Midbrain (tissue), 1 donor: ENCODE data around the gene PLCB4.

Experiments used
- DNase-seq: peaks from one replicate; lab custom pipeline; 2025; lab: John Stamatoyannopoulos, UW

PLCB4 gene

DNA sequence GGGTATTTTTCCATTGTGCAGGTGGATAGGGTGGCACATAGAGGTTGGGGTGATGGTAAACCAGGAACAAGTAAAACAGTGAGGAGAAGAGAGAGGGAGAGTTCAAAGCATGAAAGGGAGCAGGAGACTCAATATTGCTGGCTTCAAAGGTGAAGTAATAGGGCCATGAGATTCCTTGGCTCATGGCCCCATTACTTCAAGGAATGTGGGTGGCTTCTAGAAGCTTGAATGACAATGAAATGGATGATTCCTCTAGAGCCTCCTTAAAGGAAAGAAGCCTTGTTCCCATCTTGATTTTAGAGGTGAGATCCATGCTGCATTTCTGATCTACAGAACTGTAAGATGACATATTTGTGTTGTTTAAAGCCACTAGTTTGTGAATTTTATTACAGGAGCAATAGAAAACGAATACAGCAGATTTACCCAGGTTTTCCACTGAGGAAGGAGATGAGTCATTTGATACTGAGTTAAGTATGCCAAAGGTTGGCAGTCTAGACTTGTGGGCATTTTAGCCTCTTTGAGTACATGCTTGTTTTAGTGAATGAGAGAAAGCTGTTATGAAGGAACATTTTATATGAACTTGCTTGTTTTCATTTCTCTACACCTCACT is 110.4 kb downstream of the PLCB4 start:
- no peak for DNase-seq

DNA sequence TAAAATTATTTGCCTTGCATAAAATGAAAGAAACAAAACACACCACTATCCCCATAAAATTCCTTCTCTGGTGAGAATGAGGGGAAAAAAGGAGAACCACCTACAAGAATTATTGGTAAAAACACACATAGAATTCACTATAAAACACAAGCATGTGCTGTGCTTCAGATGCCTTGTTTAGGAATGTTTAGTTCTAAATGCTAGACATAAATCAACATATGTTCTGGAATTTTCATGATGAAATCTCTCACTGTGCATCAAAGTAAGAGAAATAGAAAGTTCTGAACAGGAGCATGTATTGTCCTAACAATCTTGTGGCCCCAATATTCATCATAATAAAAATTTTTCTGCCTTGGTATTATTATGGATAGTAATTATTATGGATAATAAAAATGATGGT is 111.0 kb downstream of the PLCB4 start:
- no peak for DNase-seq

DNA sequence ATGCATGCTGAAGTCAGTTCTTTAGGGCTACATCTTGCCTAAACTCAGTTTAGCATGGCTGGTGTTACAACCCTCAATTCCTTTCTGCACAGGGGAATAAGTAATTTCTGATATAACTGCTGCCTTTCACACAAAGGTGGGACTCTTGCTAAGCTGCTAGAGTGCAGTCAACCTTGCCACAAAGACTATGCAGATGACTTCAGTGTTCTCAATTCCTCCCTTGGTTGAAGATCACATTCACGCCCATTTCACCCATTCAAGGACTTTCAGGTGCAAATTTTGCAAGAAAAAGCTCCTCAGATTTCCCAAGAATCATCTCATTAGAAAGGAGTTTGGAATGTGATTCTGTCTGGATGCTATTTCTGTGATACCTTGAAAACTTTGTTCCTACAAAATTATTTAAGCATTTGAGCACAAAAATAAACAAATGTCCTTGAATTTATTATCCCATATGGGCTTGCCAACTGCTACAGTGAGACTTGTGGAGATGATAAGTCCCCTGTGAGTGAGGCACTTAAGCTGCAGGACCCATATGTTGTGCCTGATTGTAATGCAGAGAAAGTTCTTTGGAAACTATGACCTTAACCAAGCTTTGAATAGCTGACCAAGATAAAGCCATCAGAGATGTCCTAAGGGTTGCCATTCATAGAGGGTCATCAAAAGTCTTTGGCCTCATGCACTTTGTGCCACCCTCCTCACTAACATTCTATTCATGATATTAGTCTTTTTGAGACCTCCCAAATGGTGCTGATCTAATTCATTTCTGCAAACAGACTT is 111.8 kb downstream of the PLCB4 start:
- DNase-seq = no peak

DNA sequence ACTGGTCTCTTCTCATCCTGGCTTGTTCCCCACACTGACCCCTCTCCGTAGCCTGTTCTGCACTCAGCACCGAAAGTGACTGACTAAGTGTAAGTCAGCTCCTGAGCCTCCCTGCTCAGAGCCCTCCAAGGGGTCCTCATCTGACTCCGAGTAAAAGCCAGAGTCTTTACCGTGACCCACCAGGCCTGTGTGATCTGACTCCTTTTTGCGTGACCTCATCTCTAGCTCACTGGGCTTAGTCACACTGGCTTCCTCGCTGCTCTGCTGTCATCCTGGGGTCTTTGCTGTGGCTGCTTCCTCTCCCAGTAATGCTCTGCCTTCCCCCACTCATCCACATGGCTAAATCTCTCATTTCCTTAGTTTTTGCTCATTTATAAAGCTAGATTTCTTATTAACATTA is 116.6 kb downstream of the PLCB4 start:
- DNase-seq = no peak

DNA sequence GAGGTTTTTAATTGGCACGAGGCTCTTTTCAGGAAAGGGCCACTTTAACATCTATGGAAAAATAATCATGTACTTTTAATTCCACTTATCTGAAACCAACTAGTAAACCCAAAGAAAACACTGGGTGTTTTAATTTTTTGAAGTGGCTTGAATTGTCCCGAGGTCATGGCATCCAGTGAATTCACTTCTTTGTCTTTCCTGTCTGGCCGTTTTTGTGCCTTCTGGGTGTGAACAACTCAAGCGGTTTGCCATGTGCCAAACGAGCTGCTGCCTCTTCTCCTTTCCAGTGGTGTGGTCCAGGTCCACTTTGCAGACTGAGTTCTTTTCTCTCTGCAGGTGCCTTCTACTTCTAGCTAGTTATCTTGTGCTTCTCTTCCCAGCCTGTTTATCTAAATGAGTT is 117.5 kb downstream of the PLCB4 start:
- DNase-seq = no peak

DNA sequence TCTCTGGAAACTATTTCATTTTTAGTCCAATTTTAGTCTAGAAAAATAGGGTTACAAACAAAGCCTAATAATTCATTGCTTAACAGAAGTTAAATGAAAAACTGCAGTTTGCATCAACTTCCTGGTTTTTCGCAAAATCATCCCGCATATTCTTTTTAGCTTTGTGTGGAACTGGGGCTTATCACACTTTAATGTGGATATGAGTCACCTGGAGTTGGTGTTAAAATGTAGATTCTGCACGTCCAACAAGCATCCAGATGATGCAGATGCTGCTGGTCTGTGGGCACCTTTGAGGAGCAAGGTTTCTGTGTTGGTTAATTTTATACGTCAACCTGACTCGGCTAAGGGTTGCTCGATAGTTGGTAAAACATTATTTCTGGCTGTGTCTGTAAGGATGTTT is 126.1 kb downstream of the PLCB4 start:
- DNase-seq = no peak

DNA sequence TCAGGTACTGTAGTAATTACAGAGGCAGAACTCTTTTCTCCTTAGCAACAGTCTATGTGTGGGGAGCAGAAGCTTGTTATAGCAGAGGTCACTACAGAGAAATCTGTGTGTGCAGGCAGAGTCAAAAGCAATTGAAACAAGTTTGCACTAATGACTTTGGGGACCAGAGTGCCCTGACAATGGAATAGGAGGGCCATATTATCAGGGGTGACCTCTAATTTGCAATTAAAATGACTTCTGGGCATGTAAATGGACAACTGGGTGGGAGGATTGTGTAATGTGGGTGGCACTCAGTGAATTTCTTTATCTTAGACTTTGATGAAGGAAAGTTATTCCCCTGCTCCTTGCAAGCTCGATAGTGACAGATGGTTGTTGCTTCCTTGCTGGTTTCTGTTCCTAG is 127.2 kb downstream of the PLCB4 start:
- no peak for DNase-seq

DNA sequence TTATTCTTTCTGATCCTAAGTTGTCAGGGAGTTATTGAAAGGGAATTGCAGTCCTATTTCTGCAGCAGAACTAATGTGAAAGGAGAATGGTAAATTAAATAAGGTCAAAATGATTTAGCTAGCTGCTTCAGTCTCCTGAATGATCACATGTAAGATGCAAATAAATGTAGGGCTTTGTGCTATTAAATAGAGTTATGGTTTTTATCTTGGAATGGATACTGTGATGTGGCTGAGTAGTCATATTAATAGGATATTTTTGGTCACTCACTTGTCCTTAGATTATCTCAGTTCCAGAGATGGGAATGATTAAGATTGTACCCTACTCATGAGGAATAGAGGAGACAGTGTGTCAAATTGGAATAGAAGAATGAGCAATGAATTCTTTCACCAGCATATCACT is 129.6 kb downstream of the PLCB4 start:
- DNase-seq = no peak

DNA sequence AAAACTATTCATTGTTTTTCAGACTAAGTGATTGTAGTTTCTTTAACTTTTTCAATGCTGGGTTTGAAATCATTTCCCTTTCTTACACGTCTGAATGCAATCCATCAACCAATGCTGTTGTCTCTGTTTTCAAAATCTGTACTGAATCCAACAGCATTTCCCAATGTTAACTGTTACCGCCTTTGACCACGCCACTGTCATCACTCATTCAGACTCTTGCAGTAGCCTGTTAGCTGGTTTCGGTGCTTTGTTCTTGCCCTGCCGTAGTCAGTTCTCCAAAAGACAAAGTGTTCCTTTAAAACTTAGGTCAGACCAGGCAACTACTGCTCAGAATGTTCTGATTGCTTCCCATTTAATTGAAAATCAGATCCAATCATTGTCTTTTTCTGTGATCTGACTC is 131.3 kb downstream of the PLCB4 start:
- no peak for DNase-seq

DNA sequence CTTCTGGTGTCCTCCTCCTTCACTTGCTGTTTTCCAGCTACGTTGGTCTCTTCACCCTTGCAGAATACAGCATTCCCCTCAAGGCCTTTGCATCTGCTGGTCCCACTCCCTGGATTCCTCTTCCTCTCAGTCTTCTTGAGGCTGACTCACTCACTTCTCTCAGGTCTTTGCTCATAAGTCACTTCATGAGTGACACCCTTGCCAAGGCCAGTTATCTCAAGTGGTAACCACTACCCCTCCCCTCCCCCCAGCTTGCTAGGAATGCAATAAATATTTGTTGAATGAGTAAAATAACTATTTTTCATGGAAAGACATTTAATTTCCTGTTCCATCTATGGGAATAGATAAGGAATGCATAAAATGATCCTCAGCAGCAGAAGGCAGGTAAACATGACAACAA is 131.7 kb downstream of the PLCB4 start:
- no peak for DNase-seq

DNA sequence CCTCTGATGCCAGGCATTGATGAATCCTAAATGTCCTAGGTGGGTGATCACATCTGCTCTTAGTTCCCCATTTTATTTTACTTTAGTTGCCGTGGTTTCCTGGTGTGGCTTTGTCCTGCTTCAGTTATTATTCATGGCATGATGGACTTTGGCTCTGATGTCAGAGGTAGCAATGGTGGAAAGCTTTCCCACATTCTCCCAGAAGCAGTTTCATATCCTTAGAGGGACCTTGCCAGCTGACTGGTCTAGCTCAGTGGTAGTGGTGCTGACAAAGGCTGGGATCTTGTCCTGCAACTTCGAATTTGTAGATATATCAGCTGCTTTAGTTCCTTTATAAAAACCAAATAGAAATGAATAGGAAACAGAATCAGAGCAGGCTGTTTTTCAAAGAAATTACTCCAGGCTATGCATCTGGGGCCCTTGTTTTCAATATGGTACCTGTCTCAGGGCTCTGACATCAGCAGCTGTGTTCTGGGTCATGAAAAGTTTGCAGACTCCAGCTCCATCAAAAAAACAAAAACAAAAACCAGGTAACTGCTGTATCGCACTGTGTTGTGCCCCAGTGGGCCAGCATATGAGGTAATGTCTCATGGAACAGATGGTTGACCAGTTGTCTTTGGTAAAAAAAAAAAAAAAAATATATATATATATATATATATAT is 133.7 kb downstream of the PLCB4 start:
- no peak for DNase-seq

DNA sequence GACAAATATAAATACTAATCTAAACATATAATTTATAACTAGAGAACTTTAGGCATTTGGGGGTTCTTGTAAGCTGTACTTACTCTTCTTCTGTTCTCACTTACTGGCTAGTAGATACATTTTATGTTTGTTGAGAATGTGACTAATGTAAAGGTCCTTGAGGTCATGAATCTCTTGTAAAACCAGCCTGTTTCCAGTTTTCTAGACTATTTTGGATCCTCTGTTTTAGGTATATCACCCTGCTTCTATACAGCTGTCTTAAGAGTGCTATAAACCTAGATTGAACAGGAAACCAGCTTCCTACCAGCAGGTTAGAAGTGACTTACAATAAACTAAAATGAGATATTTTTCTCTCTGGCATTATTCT is 134.2 kb downstream of the PLCB4 start:
- no peak for DNase-seq

DNA sequence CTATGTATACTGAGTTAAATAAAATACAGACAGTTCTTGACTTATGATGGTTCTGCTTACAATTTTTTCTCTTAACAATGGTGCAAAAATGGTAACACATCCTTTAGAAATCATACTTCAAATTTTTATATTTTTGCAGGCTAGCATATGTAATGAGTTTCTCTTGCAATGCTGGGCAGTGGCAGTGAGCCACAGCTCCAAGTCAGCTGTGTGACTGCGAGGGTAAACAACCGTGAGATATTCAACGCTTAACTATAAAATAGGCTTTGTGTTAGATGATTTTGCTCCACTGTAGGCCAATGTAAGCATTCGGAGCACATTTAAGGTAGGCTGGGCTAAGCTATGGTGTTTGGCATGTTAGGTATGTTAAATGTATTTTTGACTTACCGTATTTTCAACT is 136.1 kb downstream of the PLCB4 start:
- no peak for DNase-seq

DNA sequence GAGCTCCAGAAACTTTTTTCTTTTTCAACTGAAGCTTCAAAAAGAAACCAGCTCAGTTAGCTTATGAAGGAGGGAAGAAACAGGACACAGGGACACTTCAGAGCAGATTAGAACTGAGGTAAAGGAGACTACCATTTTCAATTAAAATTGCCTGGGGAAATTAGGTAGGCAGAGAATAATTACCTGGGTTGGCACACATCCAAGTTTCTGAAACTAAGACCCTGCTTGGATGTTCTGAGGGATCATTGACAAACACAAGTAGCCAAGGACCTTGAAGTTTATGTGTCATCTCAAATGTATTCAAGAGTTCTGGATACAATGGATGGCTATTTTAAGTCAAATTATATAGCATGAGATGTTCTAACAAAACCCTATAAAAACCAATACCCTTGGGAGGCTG is 137.6 kb downstream of the PLCB4 start:
- DNase-seq = no peak

DNA sequence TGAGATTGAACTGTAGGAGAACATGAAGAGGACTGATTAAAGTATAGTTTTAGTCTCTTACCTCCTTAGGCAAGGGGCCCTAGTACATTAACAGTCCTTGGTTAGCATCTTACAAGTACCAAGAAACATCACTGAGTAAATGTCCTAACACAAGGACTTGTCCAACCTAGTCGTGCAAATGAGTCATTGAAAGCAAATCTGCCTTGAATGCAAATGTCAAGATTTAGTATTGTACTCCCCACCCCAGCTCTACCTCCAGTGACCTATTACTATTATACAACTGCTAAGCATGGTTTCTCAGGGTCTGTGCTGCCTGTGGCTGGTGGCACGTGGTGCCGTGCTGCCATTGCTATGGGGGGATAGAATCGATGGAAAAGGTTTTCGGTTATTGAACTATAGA is 138.4 kb downstream of the PLCB4 start:
- no peak for DNase-seq

DNA sequence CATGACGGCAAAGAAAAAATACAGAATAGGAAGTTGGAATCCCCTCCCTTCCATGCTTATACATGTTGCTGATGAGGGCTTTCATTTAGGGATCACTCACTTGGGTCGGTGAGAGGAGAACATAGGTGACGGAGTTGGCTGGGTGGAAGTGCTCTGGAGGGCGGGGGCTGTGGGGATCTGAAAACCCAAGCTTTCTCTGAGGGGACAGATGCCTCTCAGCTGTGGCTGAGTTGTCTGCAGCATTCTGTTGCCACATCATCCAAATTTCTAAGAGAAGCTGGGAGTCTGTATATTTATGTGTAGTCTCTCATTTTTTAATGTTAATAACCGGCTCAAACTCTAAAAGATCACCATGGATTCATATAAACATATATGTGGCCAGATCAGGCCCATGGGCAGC is 141.5 kb downstream of the PLCB4 start:
- DNase-seq = no peak

DNA sequence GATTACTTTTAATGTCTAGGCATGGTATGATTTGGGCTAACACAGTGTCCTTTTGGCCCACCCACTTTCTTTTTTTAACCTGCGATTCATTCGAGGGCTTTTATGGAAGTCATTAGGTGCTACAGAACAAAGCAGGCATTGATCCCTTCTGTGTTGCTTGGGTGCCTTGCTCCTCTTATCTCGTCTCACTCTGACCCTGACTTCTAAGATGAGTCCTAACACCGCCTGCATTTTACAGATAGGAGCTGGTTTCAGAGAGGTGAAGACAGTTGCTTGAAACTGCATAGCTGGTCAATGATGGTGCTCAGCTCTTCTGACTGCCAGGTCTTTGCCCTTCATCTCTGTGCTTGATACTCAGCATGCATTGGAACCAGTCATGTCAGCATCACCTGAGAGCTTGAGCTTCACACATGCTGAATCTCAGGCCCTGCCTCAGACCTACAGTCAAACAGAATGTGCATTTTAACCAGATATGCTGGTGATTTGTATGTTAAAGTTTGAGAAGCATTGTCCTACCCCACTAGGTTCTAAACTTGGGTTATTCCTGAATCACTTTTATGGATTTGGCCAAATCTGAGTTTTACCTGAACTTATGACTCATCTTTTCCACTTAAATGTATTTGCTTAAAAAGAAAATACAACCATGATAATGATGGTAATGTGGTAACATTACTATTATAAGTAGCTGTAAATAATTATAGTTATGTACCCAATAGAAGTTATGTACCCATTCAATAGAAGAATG is 142.3 kb downstream of the PLCB4 start:
- DNase-seq = no peak

DNA sequence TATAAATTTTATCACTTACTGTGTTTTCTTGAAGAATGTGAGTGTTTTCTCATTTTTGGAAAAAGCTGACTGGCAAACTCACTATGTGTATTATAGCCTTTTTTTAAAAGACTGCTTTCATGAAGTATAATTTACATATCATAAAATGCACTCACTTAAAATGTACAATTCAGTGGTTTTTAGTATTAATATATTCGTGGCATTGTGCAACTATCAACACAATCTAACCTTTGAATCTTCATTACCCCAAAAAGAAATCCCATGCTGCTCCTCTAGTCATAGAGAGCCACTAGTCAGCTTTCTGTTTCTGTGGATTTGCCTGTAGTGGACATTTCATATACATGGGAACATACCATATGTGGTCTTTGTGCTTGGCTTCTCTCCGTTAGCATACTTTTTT is 143.8 kb downstream of the PLCB4 start:
- DNase-seq = no peak

DNA sequence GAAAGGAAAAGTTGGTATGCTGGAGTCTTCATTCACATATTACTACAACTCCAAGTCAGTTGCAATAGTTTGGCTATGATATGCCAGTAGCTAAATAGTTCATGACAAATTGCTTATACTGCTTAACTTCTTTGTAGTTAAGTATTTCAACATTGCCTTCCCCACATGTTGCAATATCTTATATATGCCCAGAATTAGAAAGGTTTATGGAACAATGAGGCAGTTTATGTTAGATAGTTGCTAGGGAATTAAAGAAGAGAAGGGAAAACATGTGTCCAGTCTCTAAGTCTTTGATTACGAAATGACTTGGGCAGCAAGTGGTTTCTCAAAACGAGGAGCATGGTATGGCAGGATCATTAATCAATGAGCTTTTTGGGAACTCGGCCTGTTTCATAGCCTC is 145.8 kb downstream of the PLCB4 start:
- DNase-seq = no peak

DNA sequence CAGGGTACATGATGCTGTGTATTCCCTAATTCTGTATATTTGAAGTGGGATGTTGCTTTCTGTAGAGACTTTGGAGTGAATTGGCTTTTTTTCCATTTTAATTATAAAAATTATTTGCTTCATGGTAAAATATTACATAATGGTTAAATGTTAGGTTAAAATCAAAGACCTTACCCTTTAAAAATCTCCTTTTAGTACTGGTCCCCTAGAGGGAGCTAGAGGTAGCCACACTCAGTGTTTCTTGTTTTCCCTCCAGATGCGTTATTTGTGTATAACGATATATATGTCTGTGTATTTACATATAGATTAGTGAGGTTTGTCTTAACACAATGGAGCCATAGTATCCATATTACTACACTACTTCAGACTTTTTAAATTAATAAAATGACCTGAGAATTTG is 146.7 kb downstream of the PLCB4 start:
- DNase-seq = no peak

DNA sequence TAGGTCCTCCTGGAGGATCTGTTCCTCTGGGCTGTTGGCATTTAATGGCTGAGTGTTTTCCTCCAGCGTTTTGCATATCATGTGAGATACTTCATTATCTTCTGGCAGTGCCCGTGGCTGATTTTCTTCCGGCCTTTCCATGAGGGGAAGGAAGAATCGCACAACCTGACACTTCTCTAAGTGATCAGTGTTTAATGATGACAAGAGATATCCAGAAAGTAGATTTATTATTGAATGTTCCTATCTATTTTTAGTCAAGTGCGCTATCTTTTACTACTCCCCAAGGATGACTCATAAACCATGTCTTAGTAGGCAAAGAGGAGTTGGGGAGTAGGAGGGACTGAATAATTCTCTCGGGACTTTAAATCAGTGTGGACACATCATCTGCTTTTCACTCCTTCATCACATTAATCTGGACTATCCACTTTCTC is 149.7 kb downstream of the PLCB4 start:
- no peak for DNase-seq

DNA sequence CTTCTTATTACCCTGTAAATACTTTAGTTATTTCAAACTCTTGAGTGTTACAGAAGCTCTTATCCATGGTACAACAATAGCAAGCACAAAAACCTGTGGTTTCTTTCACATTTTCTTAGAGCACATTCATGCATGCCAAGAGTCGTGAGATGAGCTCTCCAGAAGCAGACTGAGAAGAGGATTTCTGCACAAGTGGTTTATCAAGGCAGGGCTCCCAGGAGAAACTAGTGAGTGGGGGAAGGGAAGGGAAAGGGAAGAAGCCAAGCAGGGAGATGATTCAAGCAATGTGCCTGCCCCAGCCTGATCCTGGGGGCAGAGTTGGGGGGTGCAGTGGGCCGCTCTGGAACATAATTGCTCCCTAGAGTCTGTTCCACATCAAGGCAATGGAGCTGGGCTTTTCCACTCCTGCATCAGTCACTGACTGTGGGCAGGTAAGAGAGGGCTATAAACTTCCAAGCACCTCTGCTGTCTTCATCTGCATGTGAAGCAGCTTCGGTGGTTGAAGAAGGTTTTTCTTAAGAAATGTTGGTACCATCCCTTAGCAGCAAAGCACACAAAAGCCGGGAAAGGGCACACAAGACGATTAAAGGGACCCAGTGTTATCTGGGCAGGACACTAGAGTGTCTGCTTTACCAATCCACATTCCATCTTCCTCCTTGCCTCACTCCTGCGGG is 152.1 kb downstream of the PLCB4 start:
- DNase-seq = no peak
